ENCODE results near the gene LYZL6.

GRCh38 chr17:35895636-35896587, 47.6 kb downstream of the LYZL6 start:
- no peak for TF ChIP-seq TAF1 (IDR thresholded peaks at IDR 0.05; ENCODE audit: borderline replicate concordance, insufficient read depth, low read length)
- TF ChIP-seq SIN3A (IDR thresholded peaks at IDR 0.05; ENCODE audit: borderline replicate concordance, insufficient read depth, low read length) = no peak

Measured in PFSK-1 (cell line).